Stimulated activated CD4-positive, alpha-beta T cell treated with anti-CD3 and anti-CD28 coated beads, TNF-alpha, amount 100 ng/mL, for 24 hours (primary cell): ENCODE measurements around the gene YLPM1.
A peak's percentile ranks its signal among the peaks of the same experiment; 100 is the strongest.

Experiments used
- DNase-seq, 3 experiments: peaks; one replicate each; pipeline ENCODE4 v3.0.0-alpha.2; 2020; ENCODE audit warnings: low read depth in 3 of 3

YLPM1 gene

DNA sequence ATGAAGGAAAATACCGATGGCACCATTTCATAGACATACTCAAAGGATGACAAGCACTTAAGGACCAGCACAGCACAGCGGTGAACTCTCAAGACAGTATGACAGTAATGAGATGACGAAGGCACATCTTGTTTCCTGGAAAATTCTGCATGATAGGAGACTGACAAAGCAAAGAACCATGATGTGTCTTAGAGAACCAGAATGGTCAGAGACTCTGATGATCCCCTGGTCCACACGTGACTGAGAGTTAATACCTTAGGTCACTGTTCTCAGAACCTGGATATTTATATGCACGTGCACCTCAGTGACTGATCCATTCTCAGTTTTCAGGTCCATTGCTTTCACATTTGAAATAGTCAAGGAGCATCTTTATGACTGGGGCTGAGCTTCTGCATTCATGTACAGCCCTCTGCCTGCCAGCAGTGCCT lies 77.5 kb downstream of the YLPM1 start:
- DNase-seq: no peak

- no peak for DNase-seq
Measured at GRCh38 chr14:74841230-74842207, 78.4 kb downstream of the YLPM1 start.

DNA sequence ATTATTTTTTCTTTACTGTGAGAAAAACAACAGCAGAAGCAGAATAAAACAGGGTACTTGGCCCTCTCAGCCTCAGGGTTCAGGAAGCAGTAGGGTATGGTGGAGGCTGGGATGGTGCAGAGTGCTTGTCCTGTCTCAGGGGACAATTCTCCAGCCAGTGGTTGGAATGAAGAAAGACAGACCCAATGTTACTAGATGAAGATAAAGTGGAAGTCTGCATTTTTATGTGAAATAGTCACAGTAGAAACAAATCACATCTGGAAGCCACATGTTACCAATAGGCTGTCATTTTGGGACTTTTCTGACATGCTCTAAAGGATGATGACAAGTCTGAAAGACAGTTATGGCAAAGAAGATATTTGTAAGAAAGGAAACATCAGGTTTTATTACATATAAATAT lies 80.5 kb downstream of the YLPM1 start:
- DNase-seq: no peak

- no peak for DNase-seq
Measured at GRCh38 chr14:74846168-74846567, 83.1 kb downstream of the YLPM1 start.

GRCh38 chr14:74846968-74847665 lies 84.0 kb downstream of the YLPM1 start:
- no peak for DNase-seq

- no peak for DNase-seq
Measured at GRCh38 chr14:74848768-74849167, 85.7 kb downstream of the YLPM1 start.

DNA sequence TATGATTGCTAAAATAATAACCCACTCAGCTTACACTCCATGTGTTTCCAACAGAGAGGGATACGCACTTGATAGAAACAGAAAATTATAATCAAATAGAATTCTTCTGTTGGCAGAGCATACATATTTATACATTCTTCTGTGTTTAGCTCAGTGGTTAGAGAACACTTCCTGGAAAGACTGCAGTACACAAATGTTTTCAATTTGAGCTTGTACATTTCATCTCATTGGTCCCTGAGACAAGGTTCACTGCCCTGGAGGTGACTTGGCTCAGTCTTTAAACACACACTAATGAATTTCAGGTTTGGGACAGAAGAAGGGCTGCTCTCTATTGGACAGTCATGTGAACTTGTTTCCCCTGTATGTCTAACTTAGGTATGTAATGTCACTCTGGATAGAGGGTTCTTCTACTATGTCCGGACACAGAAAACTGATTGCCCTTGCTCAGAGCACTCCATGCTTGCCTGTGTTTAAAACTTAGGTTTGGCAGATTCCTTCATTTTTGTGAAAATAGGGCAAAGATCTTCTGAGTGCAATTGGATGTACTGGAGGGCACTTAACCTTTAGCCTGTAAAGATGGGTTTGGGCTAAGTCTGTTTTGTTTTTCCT lies 89.9 kb downstream of the YLPM1 start:
- DNase-seq: no peak

DNA sequence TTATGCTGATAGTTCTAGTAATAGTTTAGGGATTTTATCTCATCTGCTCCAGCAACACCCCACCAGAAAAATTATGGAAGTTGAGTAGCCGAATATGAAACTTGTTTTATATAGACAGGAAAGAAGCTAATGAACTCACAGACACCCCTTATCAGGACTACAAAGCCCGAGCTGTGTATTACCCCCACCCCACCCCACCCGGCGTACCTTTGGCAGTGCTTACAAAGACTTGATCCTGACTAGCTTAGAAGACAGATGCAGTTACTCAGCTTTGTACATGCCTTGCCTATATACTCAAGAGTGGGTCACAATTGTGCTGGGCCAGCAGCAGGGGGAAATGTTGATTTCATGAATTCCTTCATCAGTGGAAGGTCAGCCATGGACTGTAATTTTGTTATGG lies 90.5 kb downstream of the YLPM1 start:
- no peak for DNase-seq

DNA sequence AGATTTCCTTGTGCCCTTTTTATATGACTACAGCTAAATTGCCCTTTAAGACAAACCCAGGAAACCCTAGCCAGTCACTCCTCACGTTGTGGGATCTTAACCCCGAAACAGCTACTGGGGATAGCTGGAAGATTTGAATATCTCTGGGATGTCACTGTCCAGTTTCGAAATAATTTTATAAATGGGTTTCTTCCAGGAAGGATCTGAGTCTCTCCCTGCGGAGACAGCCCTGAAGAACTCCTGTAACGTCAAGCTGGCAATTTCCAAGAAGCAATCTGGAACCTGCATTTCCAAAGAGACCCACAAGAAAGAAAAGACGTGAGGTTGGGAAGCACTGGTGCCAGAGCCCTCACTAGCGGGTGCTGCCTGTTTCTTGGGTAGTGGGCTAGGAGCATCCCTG lies 91.9 kb downstream of the YLPM1 start:
- DNase-seq: no peak

GRCh38 chr14:74855945-74856344 lies 92.8 kb downstream of the YLPM1 start:
- no peak for DNase-seq

DNA sequence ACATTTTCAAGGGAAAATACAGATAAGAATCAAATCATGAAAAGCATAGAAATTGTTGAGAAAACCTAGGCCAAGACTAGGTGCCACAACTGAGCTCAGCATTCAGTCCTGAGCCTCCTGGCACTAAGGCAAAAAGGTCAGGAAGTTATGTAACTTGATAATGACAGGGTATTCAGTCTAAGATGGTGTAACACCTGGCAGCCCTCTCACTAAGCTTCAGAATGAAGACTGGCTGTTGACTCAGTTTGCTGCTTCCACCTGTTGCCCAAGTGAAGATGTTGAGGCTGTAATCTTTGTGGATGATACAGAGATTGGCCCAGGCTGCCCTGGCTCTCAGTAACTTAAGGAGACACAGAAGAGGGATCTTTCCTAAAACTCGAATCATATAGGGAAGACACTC lies 93.2 kb downstream of the YLPM1 start:
- no peak for DNase-seq

DNA sequence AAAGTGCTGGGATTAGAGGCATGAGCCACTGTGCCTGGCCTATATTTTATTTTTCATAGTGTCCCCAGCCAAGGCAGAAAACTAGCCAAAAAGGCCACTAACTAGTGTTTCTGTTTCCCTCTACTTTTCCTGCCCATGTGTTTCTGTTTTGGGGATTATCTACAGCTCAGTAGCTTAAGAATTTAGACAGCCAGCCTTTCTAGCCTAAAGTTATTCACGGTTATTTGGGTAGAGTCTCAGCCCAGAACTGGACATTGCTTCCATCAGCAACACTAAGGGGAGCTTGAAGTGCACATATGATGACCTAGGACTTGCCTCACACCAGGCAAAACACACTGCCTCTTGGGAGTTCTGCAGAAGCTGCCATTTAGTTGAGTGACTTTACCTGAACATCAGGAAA lies 94.9 kb downstream of the YLPM1 start:
- DNase-seq: no peak

DNA sequence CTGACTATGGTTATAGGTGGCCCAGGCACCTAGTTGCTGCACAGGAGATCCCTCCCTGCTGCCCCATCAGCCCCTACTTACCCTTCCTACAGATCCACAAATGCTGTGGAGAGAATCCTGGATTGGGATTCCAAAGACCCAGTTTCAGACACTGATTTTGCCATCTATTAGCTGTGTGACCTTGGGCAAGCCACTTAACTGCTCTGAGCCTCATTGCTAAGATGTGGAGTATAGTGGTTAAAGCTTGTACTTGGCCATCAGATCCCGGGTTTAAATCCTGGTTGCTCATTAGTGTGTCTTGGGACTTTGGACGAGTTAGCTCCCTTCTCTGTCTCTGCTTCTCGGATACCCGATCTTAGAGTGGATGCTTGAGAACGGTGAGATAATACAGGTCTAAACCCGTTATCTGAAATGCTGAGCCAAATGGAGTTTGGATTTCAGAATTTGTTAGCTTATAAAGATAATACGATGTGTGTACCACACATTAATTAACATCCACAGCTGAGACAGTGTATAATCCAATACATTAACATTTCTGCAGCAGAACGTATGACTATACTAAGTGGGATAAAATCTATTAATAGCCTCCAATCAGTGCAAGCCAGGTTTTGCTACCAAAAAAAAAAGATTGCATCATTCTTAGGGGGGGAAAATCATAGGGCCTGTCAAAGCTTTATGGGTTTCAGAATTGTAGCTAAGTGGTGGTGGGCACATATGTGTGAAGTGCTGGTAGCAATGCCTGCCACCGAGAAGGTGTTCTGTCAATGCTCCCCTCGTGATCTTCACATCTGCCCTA lies 96.8 kb downstream of the YLPM1 start:
- no peak for DNase-seq

GRCh38 chr14:74860899-74861733 lies 98.0 kb downstream of the YLPM1 start:
- DNase-seq: peak; percentile 82 to 91 (median 89)

GRCh38 chr14:74861734-74862090 lies 98.6 kb downstream of the YLPM1 start:
- no peak for DNase-seq

- DNase-seq: no peak
Measured at GRCh38 chr14:74863274-74863673, 100.2 kb downstream of the YLPM1 start.

DNA sequence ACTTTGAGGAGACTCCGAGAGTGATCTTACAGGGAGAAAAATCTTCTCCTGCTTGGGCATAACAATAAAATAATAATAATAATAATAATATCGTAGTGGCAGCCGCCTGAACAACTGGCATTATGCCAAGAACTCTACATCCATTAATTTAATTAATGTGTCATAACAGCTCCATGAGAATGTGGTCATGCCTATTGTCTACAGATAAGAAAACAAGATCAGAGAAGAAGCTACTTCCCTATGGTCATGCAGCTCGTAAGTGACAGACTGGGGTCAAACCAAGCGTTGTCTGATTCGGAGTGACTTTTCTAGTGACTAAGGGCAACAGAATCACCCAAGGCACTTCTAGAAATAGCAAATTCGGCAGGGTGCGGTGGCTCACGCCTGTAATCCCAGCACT lies 101.1 kb downstream of the YLPM1 start:
- no peak for DNase-seq

DNA sequence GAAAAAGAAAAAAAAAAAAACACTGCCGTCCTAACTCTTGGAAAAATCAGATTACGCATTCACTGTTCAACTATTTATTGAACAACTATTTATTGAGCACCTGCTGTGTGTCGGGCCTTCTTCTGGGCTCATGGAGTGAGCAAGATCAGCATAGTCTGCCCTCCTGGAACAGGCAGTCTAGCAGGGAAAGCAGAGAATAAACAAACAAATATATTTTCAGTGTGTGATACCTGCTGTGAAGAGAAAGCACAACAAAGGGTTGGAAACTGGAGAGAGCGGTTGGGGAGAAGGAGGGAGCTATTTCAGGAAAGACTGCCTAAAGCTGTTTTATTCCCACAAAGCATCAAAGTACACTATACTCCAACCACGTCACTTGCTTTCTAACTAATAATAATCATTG lies 102.0 kb downstream of the YLPM1 start:
- no peak for DNase-seq

DNA sequence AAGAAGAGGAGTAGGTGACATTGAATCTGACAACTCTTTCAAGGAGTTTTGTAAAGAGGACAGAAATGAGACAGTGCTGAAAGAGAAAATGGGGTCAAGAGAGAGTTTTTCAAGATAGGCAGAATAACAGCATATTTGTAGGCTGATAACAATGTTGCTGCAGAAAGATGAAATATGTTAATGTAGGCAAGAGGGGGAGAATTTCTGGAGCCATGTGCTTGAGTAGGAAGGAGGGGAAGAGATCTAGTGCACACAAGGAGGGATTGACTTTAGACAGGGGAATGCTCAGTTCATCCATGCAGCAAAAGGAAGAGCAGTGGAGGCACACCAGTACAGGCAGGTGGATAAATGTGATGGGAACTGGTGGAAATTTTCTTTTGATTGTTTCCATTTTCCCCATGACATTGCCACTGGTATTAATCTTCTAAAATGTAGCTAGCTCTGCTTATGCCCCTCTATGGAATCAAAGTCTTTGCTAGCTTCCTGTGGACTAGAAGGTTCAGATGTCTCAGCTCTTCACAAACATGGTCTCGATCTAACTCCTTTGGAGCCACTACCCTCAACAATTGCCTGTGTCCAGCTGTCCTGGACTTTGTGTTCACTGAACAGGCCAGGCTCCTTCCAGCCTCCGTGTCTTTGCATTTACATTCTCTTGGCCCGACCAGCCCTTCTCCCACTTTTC lies 103.7 kb downstream of the YLPM1 start:
- DNase-seq: no peak

GRCh38 chr14:74867673-74868072 lies 104.6 kb downstream of the YLPM1 start:
- peak in 2 of 3 experiments; percentile 30 to 45 for DNase-seq
